GM18868 (cell line): ENCODE data around the gene HMCES.
"Not testable (repeated sequence)": the region's sequence is repeated elsewhere in the genome, so short reads cannot be mapped to it uniquely, and the experiment has no call there.

Experiments used
- ATAC-seq: cut with Tn5 transposase; IDR thresholded peaks from one replicate; pipeline ENCODE4 v1.9.1; 2021; ENCODE audit warnings: mild to moderate bottlenecking, moderate library complexity; ENCODE audit not compliant: unreplicated experiment

The HMCES gene

GRCh38 chr3:129343643-129344360 lies 65.1 kb downstream of the HMCES start:
- ATAC-seq = no peak

- no peak for ATAC-seq
These were observed 66.0 kb downstream of the HMCES start for GRCh38 chr3:129344540-129345220.

GRCh38 chr3:129345281-129345680 lies 66.6 kb downstream of the HMCES start:
- no peak for ATAC-seq

GRCh38 chr3:129345971-129346370 lies 67.3 kb downstream of the HMCES start:
- no peak for ATAC-seq

- ATAC-seq = no peak
These were observed 68.2 kb downstream of the HMCES start for GRCh38 chr3:129346695-129347457.

GRCh38 chr3:129347458-129347845 lies 68.8 kb downstream of the HMCES start:
- no peak for ATAC-seq

GRCh38 chr3:129348734-129349133 lies 70.1 kb downstream of the HMCES start:
- no peak for ATAC-seq

GRCh38 chr3:129349169-129349568 lies 70.5 kb downstream of the HMCES start:
- not testable (repeated sequence) for ATAC-seq

GRCh38 chr3:129349791-129350190 lies 71.1 kb downstream of the HMCES start:
- no peak for ATAC-seq

GRCh38 chr3:129352045-129352444 lies 73.4 kb downstream of the HMCES start:
- no peak for ATAC-seq

GRCh38 chr3:129352650-129353588 lies 74.2 kb downstream of the HMCES start:
- ATAC-seq = no peak

- no peak for ATAC-seq
These were observed 74.9 kb downstream of the HMCES start for GRCh38 chr3:129353589-129353941.
